ENCODE data around the gene MFAP4.
A peak's percentile ranks its signal among the peaks of the same experiment; 100 is the strongest.

MFAP4 gene

GRCh38 chr17:19384723-19385391 lies 2.1 kb downstream of the MFAP4 start:
- DNase-seq: no peak

GRCh38 chr17:19383681-19384470 lies 3.1 kb downstream of the MFAP4 start:
- DNase-seq: no peak

GRCh38 chr17:19382531-19383444 lies 4.2 kb downstream of the MFAP4 start:
- no peak for DNase-seq

- DNase-seq: no peak
Observed at GRCh38 chr17:19381741-19382444, 5.1 kb downstream of the MFAP4 start.

GRCh38 chr17:19381361-19381740 lies 5.6 kb downstream of the MFAP4 start:
- no peak for DNase-seq

GRCh38 chr17:19380481-19381301 lies 6.3 kb downstream of the MFAP4 start:
- no peak for DNase-seq

- DNase-seq: no peak
Observed at GRCh38 chr17:19379361-19380065, 7.5 kb downstream of the MFAP4 start.

- DNase-seq: no peak
Observed at GRCh38 chr17:19378416-19379360, 8.3 kb downstream of the MFAP4 start, which contains the start of gene MAPK7. Gene MAPK7, plus strand, starts transcription at chr17:19378498. Its CDS starts 403 bp downstream, at chr17:19378901.

- DNase-seq: peak; percentile 100
Observed at GRCh38 chr17:19377602-19378415, 9.2 kb downstream of the MFAP4 start.

- no peak for DNase-seq
Observed at GRCh38 chr17:19376811-19377210, 10.2 kb downstream of the MFAP4 start.

- no peak for DNase-seq
Observed at GRCh38 chr17:19375732-19376131, 11.3 kb downstream of the MFAP4 start.

GRCh38 chr17:19374136-19374535 lies 12.9 kb downstream of the MFAP4 start:
- DNase-seq: no peak

- DNase-seq: no peak
Observed at GRCh38 chr17:19372866-19373504, 14.0 kb downstream of the MFAP4 start.

- DNase-seq: no peak
Observed at GRCh38 chr17:19372439-19372838, 14.6 kb downstream of the MFAP4 start.

- DNase-seq: no peak
Observed at GRCh38 chr17:19372011-19372370, 15.0 kb downstream of the MFAP4 start.

- DNase-seq: no peak
Observed at GRCh38 chr17:19371259-19372010, 15.6 kb downstream of the MFAP4 start.

- peak; percentile 74 for DNase-seq
Observed at GRCh38 chr17:19370493-19370960, 16.5 kb downstream of the MFAP4 start.
